AG04450 (cell line): ENCODE results near the gene FDX1. TPM values are rescaled to one million over a fixed set of nuclear protein-coding genes. Genes with fewer than 3 reads are reported as not detected.
"Not testable (repeated sequence)": the region's sequence is repeated elsewhere in the genome, so short reads cannot be mapped to it uniquely, and the experiment has no call there.

Experiments
- CTCF ChIA-PET: fragments of 300-600, 350-600 bp; formaldehyde crosslinking; extraction: SDS; loops from one replicate; lab custom pipeline; 2022; ENCODE audit warnings: antibody characterized with exemption, inconsistent platforms; lab: Charles Lee
- POLR2A ChIA-PET: fragments of 350-600 bp; formaldehyde crosslinking; extraction: SDS; loops from one replicate; lab custom pipeline; 2021; ENCODE audit warnings: antibody characterized with exemption, inconsistent platforms; lab: Yijun Ruan, JAX
- DNase-seq: peaks from one replicate; pipeline ENCODE4 v3.0.0-alpha.2; 2011; ENCODE audit warnings: low read depth, low spot score
- H3K27ac ChIP-seq: one replicate; pipeline ENCODE4 v1.5.1; 2012; ENCODE audit warnings: low read depth, low read length, control low read depth
- H3K27me3 ChIP-seq: one replicate; pipeline ENCODE4 v1.6.0; 2012; ENCODE audit warnings: low read length; ENCODE audit not compliant: control insufficient read depth, insufficient read depth
- H3K4me3 ChIP-seq: 2 replicates; pipeline ENCODE4 v1.5.1; 2011; ENCODE audit warnings: mild to moderate bottlenecking, low read depth, low read length, control low read depth
- H3K9me3 ChIP-seq: 2 replicates; pipeline ENCODE4 v1.5.1; 2012; ENCODE audit warnings: low read length; ENCODE audit not compliant: control insufficient read depth, insufficient read depth
- polyA plus RNA-seq: library from polyadenylated mRNA; depleted of rRNA; stranded (reverse); fragments of >200 nt; gene quantifications from 2 replicates; pipeline ENCODE4 v1.2.3, GENCODE V29; 2011
- TF ChIP-seq, protein P1 (sequence below): IDR thresholded peaks from 2 replicates; pipeline ENCODE4 v1.5.1; 2011; ENCODE audit warnings: low read depth, low read length, control low read depth, inconsistent platforms

Gene FDX1
- polyA plus RNA-seq, 1 experiment, result 8.9 TPM

DNA sequence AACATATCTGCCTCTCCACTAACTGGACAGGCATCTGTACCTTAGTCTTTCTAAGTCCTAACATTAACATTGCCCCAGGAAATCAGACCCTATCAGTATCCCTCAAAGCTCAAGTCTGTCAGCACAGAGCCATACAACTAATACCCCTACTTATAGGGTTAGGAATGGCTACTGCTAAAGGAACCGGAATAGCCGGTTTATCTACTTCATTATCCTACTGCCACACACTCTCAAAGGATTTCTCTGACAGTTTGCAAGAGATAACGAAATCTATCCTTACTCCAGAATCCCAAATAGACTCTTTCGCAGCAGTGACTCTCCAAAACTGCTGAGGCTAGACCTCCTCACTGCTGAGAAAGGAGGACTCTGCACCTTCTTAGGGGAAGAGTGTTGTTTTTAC, 24.1 kb upstream of the FDX1 start:
- H3K27me3 ChIP-seq, POLR2A ChIA-PET, H3K4me3 ChIP-seq, H3K27ac ChIP-seq, H3K9me3 ChIP-seq, DNase-seq, CTCF ChIA-PET: not testable (repeated sequence)

DNA sequence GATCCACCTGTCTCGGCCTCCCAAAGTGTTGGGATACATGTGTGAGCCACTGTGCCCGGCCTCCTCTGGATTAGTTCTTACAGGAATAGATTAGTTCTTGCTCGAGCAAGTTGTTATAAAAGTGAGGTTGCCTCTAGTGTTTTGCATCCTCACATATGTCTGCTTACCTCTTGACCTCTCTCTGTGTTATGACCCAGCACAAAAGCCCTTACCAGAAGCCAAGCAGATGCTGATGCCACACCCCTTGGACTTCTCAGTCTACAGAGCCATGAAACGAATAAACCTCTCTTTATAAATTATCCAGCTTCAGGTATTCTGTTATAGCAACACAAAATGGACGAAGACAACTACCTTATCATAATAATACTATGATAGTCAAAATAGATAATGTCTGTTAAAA, 22.4 kb upstream of the FDX1 start:
- no peak overlapping the region for H3K27ac ChIP-seq
- ChIA-PET POLR2A (no interaction called here), CTCF (no interaction called here)
- DNase-seq, result no peak
- H3K27me3 ChIP-seq, result peaks cover 3% of the 10 kb centered on the region
- H3K4me3 ChIP-seq, result no peak overlapping the region
- TF ChIP-seq, protein P1, sequence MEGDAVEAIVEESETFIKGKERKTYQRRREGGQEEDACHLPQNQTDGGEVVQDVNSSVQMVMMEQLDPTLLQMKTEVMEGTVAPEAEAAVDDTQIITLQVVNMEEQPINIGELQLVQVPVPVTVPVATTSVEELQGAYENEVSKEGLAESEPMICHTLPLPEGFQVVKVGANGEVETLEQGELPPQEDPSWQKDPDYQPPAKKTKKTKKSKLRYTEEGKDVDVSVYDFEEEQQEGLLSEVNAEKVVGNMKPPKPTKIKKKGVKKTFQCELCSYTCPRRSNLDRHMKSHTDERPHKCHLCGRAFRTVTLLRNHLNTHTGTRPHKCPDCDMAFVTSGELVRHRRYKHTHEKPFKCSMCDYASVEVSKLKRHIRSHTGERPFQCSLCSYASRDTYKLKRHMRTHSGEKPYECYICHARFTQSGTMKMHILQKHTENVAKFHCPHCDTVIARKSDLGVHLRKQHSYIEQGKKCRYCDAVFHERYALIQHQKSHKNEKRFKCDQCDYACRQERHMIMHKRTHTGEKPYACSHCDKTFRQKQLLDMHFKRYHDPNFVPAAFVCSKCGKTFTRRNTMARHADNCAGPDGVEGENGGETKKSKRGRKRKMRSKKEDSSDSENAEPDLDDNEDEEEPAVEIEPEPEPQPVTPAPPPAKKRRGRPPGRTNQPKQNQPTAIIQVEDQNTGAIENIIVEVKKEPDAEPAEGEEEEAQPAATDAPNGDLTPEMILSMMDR, result no peak
- H3K9me3 ChIP-seq, result peaks cover 3% of the 10 kb centered on the region; the same call in 1 of the 2 replicates

DNA sequence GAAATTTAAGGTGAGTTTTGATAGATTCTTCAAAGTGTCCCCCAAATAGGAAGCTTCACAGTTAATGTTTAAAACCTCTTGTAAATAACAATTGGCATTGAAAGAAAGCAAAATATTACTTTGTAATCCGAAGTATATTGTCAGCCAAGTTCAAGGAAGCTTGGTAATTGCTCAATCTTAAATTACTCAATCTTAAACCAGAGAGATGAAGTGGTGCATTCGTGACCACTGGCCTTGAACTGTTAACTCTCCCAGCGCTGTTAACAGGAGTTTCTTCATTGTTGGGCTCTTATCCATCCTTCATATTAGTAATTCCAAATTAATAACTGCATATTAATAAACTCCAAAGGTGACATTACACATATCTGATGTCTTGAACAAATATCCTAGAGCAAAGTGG, 20.6 kb upstream of the FDX1 start:
- TF ChIP-seq, protein P1, result no peak
- CTCF ChIA-PET, result interaction anchor here (0.9 kb wide), 1 partner anchor 17 kb away, joined by 3 read pairs; no protein-coding TSS in a partner anchor
- H3K9me3 ChIP-seq, result peaks cover 3% of the 10 kb centered on the region; the same call in 1 of the 2 replicates
- H3K27me3 ChIP-seq, result peaks cover 3% of the 10 kb centered on the region
- DNase-seq, result no peak
- POLR2A ChIA-PET, result no interaction called here
- H3K27ac ChIP-seq, result no peak overlapping the region
- no peak overlapping the region for H3K4me3 ChIP-seq

DNA sequence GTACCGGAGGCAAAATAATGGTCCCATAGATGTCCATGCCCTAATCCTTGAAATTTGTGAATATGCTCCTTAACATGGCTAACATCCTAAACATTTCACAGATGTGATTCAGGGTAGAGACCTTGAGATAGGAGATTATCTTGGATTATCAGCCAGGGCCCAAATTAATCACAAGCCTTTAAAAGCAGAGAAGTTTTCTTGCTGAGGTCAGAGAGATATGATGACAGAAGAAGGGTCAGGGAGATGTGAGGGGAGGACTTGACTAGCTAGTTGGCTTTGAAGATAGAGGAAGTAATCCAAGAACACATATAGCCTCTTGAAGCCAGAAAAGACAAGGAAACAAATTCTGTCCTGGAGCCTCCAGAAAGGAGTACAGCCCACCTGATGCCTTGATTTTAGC, 19.1 kb upstream of the FDX1 start:
- CTCF ChIA-PET, result no interaction called here

DNA sequence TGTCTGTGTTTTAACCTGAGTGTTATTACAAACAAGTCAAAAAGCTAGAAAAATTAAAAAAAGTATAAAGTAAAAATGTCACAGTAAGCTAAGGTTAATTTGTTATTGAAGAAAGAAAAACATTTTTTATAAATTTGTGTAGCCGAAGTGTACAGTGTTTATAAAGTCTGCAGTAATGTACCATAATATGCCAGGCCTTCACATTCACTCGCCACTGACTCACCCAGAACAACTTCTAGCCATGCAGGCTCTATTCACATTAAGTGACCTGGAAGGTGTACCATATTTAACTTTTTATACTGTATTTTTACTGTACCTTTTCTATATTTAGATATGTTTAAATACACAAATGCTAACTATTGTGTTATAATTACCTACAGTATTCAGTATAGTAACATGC, 14.7 kb upstream of the FDX1 start:
- POLR2A ChIA-PET, result no interaction called here
- H3K27ac ChIP-seq, result no peak overlapping the region
- TF ChIP-seq, protein P1, result no peak
- DNase-seq, result no peak
- H3K27me3 ChIP-seq, result no peaks in the 10 kb centered on the region
- no peaks in the 10 kb centered on the region; the same call in 1 of the 2 replicates for H3K9me3 ChIP-seq
- no peak overlapping the region for H3K4me3 ChIP-seq
- CTCF ChIA-PET, result interaction anchor here (0.6 to 2.0 kb wide), 4 partner anchors 12 to 239 kb away, joined by 3 to 9 read pairs (median 4); partner anchors contain the start of gene FDX1

More for the DNA sequence above, 19.1 kb upstream of the FDX1 start:
- DNase-seq, result no peak
- Histone ChIP-seq H3K27me3 (peaks cover 3% of the 10 kb centered on the region), H3K27ac (no peak overlapping the region), H3K9me3 (peaks cover 3% of the 10 kb centered on the region; the same call in 1 of the 2 replicates), H3K4me3 (no peak overlapping the region)
- TF ChIP-seq, protein P1, result no peak
- POLR2A ChIA-PET, result no interaction called here

DNA sequence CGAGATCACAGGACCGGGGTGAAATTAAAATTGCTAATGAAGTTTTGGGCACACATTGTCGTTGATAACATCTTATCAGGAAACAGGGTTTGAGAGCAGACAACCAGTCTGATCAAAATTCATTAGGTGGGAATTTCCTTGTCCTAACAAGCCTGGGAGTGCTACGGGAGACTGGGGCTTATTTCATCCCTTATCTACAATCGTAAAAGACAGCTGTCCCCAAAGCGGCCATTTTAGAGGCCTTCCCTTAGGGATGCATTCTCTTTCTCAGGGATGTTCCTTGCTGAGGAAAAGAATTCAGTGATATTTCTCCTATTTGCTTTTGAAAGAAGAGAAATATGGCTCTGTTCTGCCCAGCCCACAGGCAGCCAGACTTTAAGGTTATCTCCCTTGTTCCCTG, 8.1 kb upstream of the FDX1 start:
- DNase-seq, H3K27ac ChIP-seq, POLR2A ChIA-PET, H3K4me3 ChIP-seq, H3K9me3 ChIP-seq, H3K27me3 ChIP-seq: not testable (repeated sequence)
- CTCF ChIA-PET, result interaction anchor here (0.6 to 1.3 kb wide), 2 partner anchors 12 to 861 kb away, joined by 3 to 4 read pairs; no protein-coding TSS in a partner anchor
